ENCODE data around the gene ZNF750. TPM values are rescaled to one million over a fixed set of nuclear protein-coding genes. Genes with fewer than 3 reads are reported as not detected.
"Not testable (repeated sequence)": the region's sequence is repeated elsewhere in the genome, so short reads cannot be mapped to it uniquely, and the experiment has no call there.

Gene ZNF750
- total RNA-seq, 1 experiment from 2014 or later = not detected

DNA sequence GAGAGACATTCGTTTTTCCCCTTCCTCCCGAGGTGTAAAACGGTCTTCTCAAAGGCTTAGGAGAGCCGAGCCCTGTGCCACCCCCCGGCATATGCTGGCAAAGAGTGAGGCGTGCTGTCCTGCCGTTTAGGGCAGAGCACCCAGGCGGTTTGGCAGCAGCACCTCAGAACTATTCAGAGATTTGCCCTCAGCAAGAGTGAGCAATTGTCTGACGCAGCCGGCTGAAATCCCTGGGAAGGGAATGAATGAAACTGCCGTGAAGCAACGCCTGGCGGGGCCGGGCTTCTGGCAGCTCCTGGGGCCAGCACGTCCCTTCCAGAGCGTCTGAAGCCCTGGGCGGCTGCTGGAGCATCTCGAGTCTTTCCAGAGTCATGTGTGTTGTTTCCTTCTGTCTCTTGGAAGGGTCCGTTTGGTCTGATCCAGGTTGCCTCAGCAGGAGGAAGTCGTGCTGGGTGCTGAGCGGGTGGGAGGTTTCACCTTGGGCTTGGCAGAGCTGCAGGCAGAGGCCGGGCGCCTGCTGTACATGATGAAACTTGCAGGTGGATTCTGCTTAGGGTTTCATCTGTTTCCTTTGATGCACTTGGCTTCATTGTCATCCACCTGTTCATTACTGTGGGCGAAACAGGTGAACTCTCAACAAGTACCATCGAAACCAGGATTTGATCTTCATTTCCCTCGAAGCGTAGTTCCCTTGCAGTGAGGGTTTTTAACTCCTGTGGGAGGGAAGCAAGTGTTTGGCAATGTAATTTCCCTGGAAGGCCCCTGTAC, 52.6 kb downstream of the ZNF750 start:
- POLR2A ChIA-PET = no interaction called here
- no TSS peak for BruUV-seq (replicated peaks)
- DNase-seq (ENCODE audit: low read depth, low spot score) (no peak), ATAC-seq (no peak)
- peaks cover 9% of the 10 kb centered on the region for H3K36me3 ChIP-seq (ENCODE audit: control insufficient read depth, insufficient read depth, low read length)
- no peaks in the 10 kb centered on the region for H3K9me3 ChIP-seq (ENCODE audit: control insufficient read depth, insufficient read depth, low read depth, low read length)
- in situ Hi-C loops (cut with HindIII; ENCODE audit: low pct_unique_long_range_greater_than_20kb, low sequenced_read_pairs) (no loop called here), intact Hi-C loops (cut with micrococcal nuclease; ENCODE audit: unreplicated experiment) (no loop called here)
- no peak overlapping the region for H3K4me3 ChIP-seq (ENCODE audit: low read depth in 2 of 2, low read length in 2 of 2)
- TF ChIP-seq TCF7L2 (IDR thresholded peaks at IDR 0.05; ENCODE audit: low read depth, low read length) = no peak
- TF ChIP-seq, protein P1, sequence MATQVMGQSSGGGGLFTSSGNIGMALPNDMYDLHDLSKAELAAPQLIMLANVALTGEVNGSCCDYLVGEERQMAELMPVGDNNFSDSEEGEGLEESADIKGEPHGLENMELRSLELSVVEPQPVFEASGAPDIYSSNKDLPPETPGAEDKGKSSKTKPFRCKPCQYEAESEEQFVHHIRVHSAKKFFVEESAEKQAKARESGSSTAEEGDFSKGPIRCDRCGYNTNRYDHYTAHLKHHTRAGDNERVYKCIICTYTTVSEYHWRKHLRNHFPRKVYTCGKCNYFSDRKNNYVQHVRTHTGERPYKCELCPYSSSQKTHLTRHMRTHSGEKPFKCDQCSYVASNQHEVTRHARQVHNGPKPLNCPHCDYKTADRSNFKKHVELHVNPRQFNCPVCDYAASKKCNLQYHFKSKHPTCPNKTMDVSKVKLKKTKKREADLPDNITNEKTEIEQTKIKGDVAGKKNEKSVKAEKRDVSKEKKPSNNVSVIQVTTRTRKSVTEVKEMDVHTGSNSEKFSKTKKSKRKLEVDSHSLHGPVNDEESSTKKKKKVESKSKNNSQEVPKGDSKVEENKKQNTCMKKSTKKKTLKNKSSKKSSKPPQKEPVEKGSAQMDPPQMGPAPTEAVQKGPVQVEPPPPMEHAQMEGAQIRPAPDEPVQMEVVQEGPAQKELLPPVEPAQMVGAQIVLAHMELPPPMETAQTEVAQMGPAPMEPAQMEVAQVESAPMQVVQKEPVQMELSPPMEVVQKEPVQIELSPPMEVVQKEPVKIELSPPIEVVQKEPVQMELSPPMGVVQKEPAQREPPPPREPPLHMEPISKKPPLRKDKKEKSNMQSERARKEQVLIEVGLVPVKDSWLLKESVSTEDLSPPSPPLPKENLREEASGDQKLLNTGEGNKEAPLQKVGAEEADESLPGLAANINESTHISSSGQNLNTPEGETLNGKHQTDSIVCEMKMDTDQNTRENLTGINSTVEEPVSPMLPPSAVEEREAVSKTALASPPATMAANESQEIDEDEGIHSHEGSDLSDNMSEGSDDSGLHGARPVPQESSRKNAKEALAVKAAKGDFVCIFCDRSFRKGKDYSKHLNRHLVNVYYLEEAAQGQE (IDR thresholded peaks at IDR 0.05; ENCODE audit: insufficient read depth in 1 of 2, low read depth in 2 of 2, low read length in 1 of 2) = no peak
- TF ChIP-seq SIN3A (IDR thresholded peaks at IDR 0.05; ENCODE audit: borderline replicate concordance, insufficient read depth, low read depth, low read length) = no peak
- no peak for TF ChIP-seq POLR2AphosphoS5 (IDR thresholded peaks at IDR 0.05; ENCODE audit: low read depth, low read length)
- TF ChIP-seq, protein P2, sequence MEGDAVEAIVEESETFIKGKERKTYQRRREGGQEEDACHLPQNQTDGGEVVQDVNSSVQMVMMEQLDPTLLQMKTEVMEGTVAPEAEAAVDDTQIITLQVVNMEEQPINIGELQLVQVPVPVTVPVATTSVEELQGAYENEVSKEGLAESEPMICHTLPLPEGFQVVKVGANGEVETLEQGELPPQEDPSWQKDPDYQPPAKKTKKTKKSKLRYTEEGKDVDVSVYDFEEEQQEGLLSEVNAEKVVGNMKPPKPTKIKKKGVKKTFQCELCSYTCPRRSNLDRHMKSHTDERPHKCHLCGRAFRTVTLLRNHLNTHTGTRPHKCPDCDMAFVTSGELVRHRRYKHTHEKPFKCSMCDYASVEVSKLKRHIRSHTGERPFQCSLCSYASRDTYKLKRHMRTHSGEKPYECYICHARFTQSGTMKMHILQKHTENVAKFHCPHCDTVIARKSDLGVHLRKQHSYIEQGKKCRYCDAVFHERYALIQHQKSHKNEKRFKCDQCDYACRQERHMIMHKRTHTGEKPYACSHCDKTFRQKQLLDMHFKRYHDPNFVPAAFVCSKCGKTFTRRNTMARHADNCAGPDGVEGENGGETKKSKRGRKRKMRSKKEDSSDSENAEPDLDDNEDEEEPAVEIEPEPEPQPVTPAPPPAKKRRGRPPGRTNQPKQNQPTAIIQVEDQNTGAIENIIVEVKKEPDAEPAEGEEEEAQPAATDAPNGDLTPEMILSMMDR (IDR thresholded peaks at IDR 0.05) = no peak
- no peak overlapping the region for H3K27ac ChIP-seq (ENCODE audit: low read length)
- no peaks in the 10 kb centered on the region for H3K4me1 ChIP-seq (ENCODE audit: control insufficient read depth, insufficient read depth, low read length)
- CTCF ChIA-PET = no interaction called here
- H3K27me3 ChIP-seq (ENCODE audit: control insufficient read depth, insufficient read depth, low read length) = no peaks in the 10 kb centered on the region

DNA sequence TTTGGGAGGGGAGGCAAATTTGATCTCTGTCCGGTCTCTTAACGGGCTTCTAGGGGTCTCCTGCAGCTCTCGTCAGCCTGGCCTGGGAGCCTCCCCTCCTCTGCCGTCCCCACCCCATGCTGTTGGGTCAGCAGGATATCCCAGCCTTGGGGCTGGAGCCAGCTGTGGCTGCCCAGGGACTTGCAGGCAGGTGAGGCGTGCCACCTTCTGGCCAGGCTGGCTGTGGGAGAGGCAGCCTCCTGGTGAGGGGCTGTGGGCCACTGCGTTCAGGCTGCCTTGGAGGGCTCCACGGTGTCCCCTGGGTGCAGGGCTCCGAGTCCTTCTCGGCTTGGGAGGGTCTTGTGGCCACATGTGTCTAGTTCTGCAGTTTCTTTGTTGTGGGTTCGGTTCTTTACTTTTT, 53.4 kb downstream of the ZNF750 start:
- Histone ChIP-seq H3K27ac (ENCODE audit: low read length) (no peak overlapping the region), H3K27me3 (ENCODE audit: control insufficient read depth, insufficient read depth, low read length) (no peaks in the 10 kb centered on the region), H3K9me3 (ENCODE audit: control insufficient read depth, insufficient read depth, low read depth, low read length) (no peaks in the 10 kb centered on the region), H3K4me1 (ENCODE audit: control insufficient read depth, insufficient read depth, low read length) (no peaks in the 10 kb centered on the region), H3K36me3 (ENCODE audit: control insufficient read depth, insufficient read depth, low read length) (peaks cover 9% of the 10 kb centered on the region), H3K4me3 (ENCODE audit: low read depth in 2 of 2, low read length in 2 of 2) (no peak overlapping the region)
- intact Hi-C loops (cut with micrococcal nuclease; ENCODE audit: unreplicated experiment) = no loop called here
- TF ChIP-seq, protein P2 (IDR thresholded peaks at IDR 0.05) = no peak
- TF ChIP-seq POLR2AphosphoS5 (IDR thresholded peaks at IDR 0.05; ENCODE audit: low read depth, low read length) (no peak), SIN3A (IDR thresholded peaks at IDR 0.05; ENCODE audit: borderline replicate concordance, insufficient read depth, low read depth, low read length) (no peak), TCF7L2 (IDR thresholded peaks at IDR 0.05; ENCODE audit: low read depth, low read length) (no peak)
- TF ChIP-seq, protein P1 (IDR thresholded peaks at IDR 0.05; ENCODE audit: insufficient read depth in 1 of 2, low read depth in 2 of 2, low read length in 1 of 2) = no peak
- POLR2A ChIA-PET = no interaction called here
- ATAC-seq = no peak
- in situ Hi-C loops (cut with HindIII; ENCODE audit: low pct_unique_long_range_greater_than_20kb, low sequenced_read_pairs) = no loop called here
- BruUV-seq (replicated peaks) = no TSS peak
- no peak for DNase-seq (ENCODE audit: low read depth, low spot score)
- CTCF ChIA-PET = no interaction called here

DNA sequence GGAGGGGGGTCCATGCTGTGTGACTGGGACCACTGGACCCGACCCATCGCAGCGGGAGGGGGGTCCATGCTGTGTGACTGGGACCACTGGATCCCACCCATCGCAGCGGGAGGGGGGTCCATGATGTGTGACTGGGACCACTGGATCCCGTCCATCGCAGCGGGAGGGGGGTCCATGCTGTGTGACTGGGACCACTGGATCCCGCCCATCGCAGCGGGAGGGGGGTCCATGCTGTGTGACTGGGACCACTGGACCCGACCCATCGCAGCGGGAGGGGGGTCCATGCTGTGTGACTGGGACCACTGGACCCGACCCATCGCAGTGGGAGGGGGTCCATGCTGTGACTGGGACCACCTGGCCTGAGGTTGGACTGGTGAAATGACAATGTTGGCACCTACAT, 54.2 kb downstream of the ZNF750 start:
- intact Hi-C loops (cut with micrococcal nuclease; ENCODE audit: unreplicated experiment); POLR2A ChIA-PET; H3K27me3 ChIP-seq (ENCODE audit: control insufficient read depth, insufficient read depth, low read length); H3K9me3 ChIP-seq (ENCODE audit: control insufficient read depth, insufficient read depth, low read depth, low read length); BruUV-seq (replicated peaks); H3K36me3 ChIP-seq (ENCODE audit: control insufficient read depth, insufficient read depth, low read length); in situ Hi-C loops (cut with HindIII; ENCODE audit: low pct_unique_long_range_greater_than_20kb, low sequenced_read_pairs); ATAC-seq; DNase-seq (ENCODE audit: low read depth, low spot score); H3K27ac ChIP-seq (ENCODE audit: low read length); H3K4me3 ChIP-seq (ENCODE audit: low read depth in 2 of 2, low read length in 2 of 2); CTCF ChIA-PET; H3K4me1 ChIP-seq (ENCODE audit: control insufficient read depth, insufficient read depth, low read length): not testable (repeated sequence)

All from Panc1 (cell line).